Activated T-helper 1 cell treated with Interleukin-2 at 50 U/mL for 16 hours (primary cell): ENCODE measurements around the gene GALNT9.

ENCODE experiments used
- DNase-seq: peaks from one replicate; pipeline ENCODE4 v3.0.0-alpha.2; 2020; ENCODE audit warnings: low read depth

The GALNT9 gene

DNA sequence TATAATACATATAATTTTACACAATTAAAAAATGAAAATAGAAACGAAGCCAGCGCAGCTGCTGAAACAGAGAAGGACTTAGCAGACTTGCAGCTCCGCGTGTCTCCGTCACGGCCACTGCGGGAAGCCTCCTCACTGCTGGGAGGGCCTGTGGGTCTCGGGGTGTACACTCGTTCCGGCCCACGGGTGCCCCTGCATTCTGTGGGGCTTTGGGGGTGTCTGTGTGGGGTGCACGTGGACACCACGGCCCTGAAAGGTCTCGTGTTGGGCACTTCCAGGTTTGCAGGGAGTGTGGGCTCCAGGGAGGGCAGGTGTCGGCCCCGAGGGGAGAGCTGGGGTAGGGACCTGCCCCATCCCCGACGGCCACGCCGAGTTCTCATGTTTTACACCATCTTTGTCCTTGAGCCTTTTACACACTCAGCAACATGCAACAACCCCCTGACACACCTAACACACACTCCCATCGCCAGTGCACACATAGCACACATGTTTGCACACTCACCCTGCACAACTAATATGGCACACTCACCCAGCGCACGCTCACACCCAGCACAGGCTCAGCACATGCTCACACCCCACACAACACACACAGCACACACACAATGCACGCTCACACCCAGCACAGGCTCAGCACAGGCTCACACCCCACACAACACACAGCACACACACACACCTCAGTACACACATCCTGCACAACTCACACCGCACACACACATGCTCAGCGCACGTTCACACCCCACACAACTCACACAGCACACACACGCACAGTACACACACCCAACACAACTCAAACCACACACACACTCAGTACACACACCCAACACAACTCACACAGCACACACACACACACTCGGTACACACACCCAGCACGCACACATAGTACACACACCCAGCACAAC, 148.5 kb downstream of the GALNT9 start:
- DNase-seq: no peak

GRCh38 chr12:132179431-132180362, 149.7 kb downstream of the GALNT9 start:
- no peak for DNase-seq

DNA sequence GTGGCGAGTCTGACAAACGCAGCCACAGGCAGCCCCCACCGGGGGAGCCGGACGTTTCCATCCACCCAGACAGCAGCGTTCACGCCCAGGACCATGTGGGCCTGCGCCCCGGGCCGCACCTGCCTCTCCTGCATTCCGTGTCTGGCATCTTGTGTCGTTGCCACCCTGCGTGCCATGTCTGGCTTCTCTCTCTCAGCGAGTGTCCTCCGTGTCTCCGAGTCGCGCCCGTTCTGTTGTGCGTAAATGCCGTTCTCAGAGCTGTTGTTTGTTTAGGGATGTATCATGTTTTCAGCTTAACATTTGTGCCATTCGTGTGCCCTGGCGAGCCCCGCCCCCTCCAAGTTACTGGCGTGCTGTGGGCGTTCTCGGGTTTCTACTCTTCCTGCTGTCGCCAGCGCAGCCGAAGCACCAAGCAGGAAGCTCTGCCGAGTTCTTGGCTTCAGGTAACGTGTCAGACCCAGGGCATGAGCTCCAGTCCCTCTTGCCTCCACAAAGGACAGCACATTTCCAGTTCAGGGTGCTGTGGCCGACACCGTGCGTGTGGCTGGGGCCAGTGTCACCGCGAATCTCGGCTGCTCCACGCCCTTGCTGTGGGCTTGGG, 150.5 kb downstream of the GALNT9 start:
- DNase-seq: peak; percentile 38

DNA sequence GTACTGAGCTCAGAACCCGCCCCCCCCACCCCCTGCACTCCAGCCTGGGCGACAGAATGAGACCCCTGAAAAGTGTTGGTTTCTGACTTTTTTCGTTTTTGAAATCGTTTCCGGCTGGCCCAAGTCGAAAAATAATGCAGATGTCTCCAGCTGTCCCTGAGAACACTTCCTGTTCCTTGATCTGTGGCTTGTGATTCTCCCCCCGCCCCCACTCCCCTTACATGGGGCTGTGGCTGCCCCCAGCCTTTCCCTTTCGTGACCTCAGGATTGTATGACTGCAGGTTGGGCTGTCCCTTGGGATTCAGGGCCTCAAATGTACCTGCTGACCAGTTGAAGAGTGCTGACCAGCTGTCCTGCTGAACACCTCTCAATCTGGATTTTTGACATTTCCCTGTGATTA, 151.1 kb downstream of the GALNT9 start:
- DNase-seq: no peak

DNA sequence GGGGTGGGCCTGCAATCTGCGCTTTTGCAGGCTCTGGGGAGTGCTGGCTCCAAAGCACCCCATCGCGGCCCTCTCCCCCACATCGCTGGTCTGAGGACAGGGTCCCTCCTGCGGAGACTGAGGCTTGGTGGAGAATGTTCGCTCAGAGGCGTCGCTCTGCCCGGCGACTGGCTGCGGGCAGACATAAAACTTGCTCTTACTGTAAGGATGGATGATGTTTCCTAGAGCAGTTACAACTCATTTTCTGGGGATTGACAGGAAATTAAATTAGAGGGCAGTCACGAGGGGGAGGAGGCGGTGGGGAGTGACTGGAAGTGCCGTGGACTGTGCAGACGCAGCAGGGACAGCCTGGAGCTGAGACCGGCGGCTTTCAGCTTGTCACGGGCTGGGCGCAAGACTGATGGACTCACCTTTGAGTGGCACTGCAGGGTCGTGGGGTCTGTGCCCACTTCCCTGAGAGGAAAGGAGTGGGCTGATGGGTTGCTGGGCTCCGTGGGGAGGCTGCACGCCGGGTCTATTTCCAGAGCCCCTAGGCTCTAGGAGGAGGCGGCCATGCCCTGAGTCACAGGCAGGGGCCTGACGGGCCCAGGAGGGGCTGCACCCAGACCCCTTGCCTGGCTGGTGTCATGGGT, 152.4 kb downstream of the GALNT9 start:
- DNase-seq: no peak

DNA sequence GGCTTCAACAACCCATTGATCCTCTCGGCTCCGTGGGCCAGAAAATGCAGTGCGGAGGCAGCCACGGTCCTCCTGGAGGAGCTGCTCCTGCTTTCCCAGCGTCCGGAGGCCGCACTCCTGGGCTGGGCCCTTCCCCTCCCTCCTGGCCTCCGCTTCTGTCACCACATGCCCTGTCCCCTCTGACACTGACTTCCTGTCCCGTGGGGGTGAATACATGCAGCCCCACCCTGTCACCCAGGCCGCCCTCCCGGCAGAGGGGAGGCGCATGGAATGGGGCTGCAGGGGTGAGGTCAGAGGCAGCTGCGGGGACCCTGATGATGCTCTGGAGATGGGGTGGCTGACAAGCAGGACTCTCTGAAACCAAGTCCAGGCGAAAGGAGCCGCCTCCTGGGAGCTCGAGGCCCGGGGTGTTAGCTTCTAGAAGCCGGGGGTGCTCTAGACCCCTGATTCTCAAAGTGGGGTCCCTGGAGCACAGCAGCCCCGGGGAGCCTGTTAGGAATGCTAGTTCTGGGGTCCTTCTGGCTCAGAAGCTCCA, 152.9 kb downstream of the GALNT9 start:
- no peak for DNase-seq

- DNase-seq: no peak
Observed at GRCh38 chr12:132175496-132176384, 153.6 kb downstream of the GALNT9 start.

- DNase-seq: no peak
Observed at GRCh38 chr12:132174839-132175490, 154.4 kb downstream of the GALNT9 start.

DNA sequence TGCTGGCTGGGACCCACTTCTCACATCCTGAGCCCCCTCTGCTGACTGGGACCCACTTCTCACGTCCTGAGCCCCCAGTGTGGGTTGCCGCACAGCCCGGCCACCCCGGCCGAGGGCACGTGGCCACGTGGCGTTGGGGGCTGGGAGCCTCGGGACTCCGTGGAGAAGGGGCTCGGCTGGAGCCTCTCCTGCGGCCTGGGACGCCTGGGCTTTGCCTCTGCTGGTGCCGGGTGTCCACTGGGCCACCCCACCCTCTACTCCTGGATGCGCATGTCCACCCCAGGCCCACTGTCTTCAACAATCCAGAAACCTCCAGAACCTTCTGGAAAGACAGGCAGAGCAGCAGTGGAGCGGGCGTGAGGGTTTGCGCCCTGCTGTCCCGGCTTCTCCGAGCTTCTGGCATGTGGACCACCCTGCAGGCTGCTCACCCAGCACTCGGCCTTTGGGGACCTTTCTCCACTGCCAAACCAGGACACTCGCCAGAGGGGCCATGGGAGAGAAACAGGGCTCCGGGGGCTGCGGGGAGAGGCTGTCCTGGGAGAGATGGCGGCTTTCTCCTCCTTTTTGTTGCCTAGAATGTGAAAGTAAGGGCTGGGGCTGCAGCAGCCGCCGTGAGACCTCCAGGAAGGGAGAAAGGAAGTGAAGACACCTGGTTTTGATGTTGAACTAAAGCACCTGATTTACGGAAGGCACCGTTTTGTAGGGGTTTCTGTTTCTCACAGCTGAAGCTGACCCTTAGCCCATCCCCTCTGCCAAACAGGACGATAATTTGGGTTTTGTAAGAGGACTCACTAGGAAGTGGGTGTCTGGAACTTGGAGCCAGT, 155.2 kb downstream of the GALNT9 start:
- no peak for DNase-seq

GRCh38 chr12:132173135-132174014, 156.0 kb downstream of the GALNT9 start:
- DNase-seq: no peak

DNA sequence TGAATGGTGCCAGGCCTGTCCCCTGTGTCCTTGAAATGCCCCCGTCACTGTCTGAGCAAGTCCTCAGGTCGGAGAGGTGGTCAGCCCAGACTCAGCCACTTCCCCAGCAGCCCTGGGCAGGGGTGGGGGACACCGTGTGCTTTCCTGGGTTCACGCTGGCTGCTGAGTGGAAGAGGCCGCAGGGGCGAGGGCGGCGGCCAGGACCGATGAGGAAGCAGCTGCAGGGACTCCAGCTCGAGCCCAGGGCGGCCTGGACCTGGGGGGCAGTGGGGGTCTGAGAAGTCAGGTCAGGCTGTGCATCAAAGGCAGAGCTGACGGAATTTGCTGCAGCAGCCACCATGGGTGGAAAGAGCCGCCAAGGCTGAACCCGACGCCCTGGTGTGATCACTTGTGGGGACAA, 156.8 kb downstream of the GALNT9 start:
- no peak for DNase-seq

DNA sequence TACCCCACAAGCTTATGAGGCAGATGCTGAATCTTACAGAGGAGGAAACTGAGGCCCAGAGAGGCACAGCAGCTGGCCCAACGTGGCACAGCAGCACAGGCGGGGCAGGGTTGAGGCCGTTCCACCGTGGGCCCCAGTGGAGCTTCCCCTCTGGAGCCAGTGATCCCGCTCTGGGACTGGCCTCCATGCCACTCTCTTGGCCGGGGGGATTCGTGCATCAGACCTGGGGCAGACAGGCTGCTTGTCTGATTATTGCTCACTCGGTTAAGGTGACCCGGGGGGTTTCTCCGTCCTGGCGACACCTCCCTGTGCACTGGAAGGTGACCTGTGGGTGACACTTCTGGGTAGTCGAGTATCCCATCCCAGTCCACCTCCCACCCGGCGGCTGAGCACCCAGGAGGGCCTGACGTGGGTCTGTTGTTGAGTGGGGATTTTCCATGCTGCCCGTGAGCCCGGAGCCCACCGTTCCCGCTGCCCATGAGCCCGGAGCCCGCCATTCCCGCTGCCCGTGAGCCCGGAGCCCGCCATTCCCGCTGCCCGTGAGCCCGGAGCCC, 157.3 kb downstream of the GALNT9 start:
- DNase-seq: no peak

DNA sequence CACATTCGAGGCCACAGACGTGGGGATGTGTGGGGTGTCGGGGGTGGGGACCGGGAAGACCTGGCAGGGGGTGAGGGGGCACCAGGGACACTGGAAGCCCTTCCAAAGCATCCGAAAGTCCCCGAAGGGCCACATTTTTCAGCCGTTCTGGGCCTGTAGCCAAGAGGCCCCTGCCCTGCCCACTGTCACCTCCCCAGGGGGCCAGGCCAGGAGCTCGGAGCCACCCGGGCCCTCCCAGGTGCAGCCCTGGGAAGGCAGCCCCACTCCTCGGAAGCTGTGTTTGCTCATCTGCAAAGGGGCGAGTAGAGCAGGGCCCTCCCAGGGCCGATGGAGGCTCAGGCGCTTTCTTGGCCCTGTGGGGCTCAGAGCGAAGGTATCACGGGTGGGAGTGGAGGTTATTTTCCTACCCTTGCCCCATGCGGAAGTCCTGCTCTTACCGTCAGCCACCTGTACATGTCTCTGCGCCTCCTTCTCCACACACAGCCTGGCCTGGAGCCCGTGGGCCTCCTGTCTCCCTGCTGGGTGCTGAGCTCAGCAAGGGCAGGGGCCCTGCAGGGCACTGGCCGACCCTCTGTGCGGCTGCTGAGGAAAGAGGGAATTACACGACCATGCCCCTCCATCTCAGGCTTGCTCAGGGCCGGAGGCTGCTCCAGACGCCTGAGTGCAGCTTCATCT, 158.0 kb downstream of the GALNT9 start:
- no peak for DNase-seq

DNA sequence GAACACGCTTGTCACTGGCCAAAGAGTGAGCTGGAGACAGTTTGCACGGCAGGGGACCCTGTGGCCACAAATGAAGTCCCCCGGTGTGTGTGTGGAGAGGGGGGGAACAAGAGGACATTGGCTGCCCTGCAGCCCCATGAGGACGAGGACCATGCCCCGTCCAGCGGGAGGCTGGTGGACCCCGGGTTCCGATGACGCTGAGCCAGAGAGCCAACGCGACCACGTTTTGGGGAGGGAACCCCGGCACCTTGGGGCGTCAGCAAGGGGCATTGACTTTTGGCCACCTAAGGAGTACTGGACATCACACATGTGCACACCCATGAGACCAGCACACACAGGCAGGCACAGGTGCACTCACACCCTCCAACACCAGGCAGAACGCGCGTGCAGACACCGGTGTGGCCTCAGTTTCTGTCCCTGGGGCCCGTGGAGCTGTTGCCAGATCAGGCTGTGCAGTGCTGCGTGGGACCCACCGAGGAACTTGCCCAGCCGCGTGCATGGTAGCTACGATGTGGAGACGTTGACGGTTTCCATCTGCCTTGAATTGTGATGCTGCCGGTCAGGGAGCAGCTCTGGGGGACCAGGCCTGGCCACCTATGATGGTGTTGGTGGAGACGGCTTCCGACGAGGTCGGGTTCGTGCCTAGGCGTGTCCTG, 158.6 kb downstream of the GALNT9 start:
- no peak for DNase-seq

- DNase-seq: no peak
Observed at GRCh38 chr12:132170094-132170636, 159.2 kb downstream of the GALNT9 start.

DNA sequence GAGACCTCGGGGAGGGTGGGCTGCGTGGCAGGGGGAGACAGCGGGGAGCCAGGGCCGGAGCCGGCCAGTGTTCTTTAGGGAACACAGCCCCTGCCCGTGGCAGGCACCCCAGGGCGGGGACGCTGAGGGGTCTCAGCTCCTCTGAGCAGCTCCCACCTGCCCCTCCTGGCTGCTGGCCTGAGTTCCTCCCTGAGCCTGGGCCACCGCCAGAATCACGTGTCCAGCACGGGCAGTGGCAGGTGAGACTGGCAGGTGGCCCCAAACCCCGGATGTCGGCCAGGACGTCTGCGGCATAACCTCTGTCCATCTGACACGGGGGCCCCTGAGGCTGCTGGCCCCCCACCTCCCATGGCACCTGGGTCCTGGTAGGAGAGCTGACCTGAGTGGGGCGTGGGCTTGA, 160.0 kb downstream of the GALNT9 start:
- DNase-seq: no peak
